BJ (cell line): ENCODE results near the gene NEK5. TPM values are rescaled to one million over a fixed set of nuclear protein-coding genes. Genes with fewer than 3 reads are reported as not detected.

ENCODE experiments used
- CTCF ChIA-PET: fragments of 350-600 bp; formaldehyde crosslinking; extraction: SDS; loops from one replicate; lab custom pipeline; 2021; ENCODE audit warnings: antibody characterized with exemption, inconsistent platforms; lab: Yijun Ruan, JAX
- POLR2A ChIA-PET: fragments of 300-600 bp; sonication (Branson Sonifier 250); formaldehyde crosslinking; extraction: SDS; loops from one replicate; lab custom pipeline; 2021; ENCODE audit warnings: antibody characterized with exemption; lab: Charles Lee
- DNase-seq: peaks from one replicate; pipeline ENCODE4 v3.0.0-alpha.2; 2011; ENCODE audit warnings: low read depth
- H3K27me3 ChIP-seq: 2 replicates; pipeline ENCODE4 v1.6.0; 2011; ENCODE audit warnings: low read length; ENCODE audit not compliant: control insufficient read depth, insufficient read depth
- H3K36me3 ChIP-seq: 2 replicates; pipeline ENCODE4 v1.5.1; 2011; ENCODE audit warnings: low read length; ENCODE audit not compliant: control insufficient read depth, insufficient read depth
- H3K4me3 ChIP-seq: 2 replicates; pipeline ENCODE4 v1.5.1; 2011; ENCODE audit warnings: low read depth, mild to moderate bottlenecking, control low read depth, low read length
- CTCF ChIP-seq: IDR thresholded peaks from 2 replicates; pipeline ENCODE4 v1.5.1; 2011; ENCODE audit warnings: low read depth, mild to moderate bottlenecking, control low read depth, inconsistent platforms, low read length, moderate library complexity; ENCODE audit not compliant: insufficient read depth
- polyA plus RNA-seq: library from polyadenylated mRNA; depleted of rRNA; stranded (reverse); fragments of >200 nt; gene quantifications from 2 replicates; pipeline ENCODE4 v1.2.3, GENCODE V29; 2011

NEK5 gene
- polyA plus RNA-seq, 1 experiment, result 0.04 TPM

- Histone ChIP-seq H3K27me3 (no peaks in the 10 kb centered on the region), H3K4me3 (no peak overlapping the region), H3K36me3 (no peaks in the 10 kb centered on the region)
- CTCF ChIA-PET, result interaction anchor here (1.6 to 2.1 kb wide), 3 partner anchors 11 to 40 kb away, joined by 3 to 6 read pairs (median 4); no protein-coding TSS in a partner anchor
- no peak for TF ChIP-seq CTCF
- DNase-seq, result no peak
- POLR2A ChIA-PET, result no interaction called here
These were observed 32.3 kb upstream of the NEK5 start for GRCh38 chr13:52161181-52161646.

DNA sequence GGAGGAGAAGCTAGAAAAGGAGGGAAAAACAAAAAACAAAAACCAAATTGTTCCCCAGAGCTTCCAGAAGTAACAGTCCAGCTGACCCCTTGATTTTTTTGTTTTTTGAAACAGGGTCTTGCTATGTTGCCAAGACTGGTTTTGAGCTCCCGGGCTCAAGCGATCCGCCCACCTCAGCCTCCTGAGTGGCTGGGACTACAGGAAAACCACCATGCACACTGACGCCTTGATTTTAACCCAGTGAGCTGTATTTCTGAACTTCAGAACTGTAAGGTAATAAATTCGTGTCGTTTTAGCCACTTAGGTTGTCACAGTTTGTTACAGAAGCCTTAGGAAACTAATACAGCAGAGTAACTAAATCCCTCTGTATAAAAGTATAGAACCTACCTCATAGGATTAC lies 31.6 kb upstream of the NEK5 start:
- POLR2A ChIA-PET, result no interaction called here
- TF ChIP-seq CTCF, result no peak
- H3K27me3 ChIP-seq, result no peaks in the 10 kb centered on the region
- no peak for DNase-seq
- CTCF ChIA-PET, result interaction anchor here (1.6 to 2.1 kb wide), 3 partner anchors 11 to 41 kb away, joined by 3 to 6 read pairs (median 4); no protein-coding TSS in a partner anchor
- H3K36me3 ChIP-seq, result no peaks in the 10 kb centered on the region
- no peak overlapping the region for H3K4me3 ChIP-seq

DNA sequence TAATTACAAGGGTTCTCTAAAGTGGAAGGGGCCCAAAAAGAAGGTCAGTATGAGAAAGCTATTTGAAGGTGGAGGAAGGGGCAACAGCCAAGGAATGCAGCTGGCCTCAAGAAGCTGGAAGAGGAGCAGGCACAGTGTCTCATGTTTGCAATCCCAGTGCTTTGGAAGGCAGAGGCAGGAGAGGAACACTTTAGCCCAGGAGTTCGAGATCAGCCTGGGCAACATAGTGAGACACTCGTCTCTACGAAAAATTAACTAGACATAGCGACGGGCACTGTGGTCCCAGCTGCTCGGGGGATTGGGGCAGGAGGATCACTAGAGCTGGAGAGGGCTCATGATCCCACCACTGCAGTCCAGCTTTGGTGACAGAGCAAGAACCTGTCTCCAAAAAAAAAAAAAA lies 31.2 kb upstream of the NEK5 start:
- Histone ChIP-seq H3K27me3 (no peaks in the 10 kb centered on the region), H3K4me3 (no peak overlapping the region), H3K36me3 (no peaks in the 10 kb centered on the region)
- TF ChIP-seq CTCF, result no peak
- no peak for DNase-seq
- ChIA-PET POLR2A (no interaction called here), CTCF (interaction anchor here (1.6 to 2.1 kb wide), 3 partner anchors 12 to 41 kb away, joined by 3 to 6 read pairs (median 4); no protein-coding TSS in a partner anchor)

GRCh38 chr13:52159159-52159982 lies 30.5 kb upstream of the NEK5 start, which contains the start of gene NEK3:
Gene NEK3 (minus strand): TSS chr13:52159597. CDS start chr13:52156191, 3,406 bp downstream.
- no peak for TF ChIP-seq CTCF
- Histone ChIP-seq H3K36me3 (no peaks in the 10 kb centered on the region), H3K4me3 (peak within 1 kb of the TSS; percentile 61), H3K27me3 (no peaks in the 10 kb centered on the region)
- no peak for DNase-seq
- POLR2A ChIA-PET, result no interaction called here
- CTCF ChIA-PET, result interaction anchor here (1.6 to 2.1 kb wide), 3 partner anchors 12 to 42 kb away, joined by 3 to 6 read pairs (median 4); no protein-coding TSS in a partner anchor

- H3K4me3 ChIP-seq, result peak overlapping the region; percentile 61
- H3K27me3 ChIP-seq, result no peaks in the 10 kb centered on the region
- no peaks in the 10 kb centered on the region for H3K36me3 ChIP-seq
- CTCF ChIA-PET, result no interaction called here
- no peak for TF ChIP-seq CTCF
- POLR2A ChIA-PET, result no interaction called here
- DNase-seq, result no peak
These were observed 29.8 kb upstream of the NEK5 start for GRCh38 chr13:52158629-52159158.
